AG20443 (cell line): ENCODE measurements around the gene EP300.
"Not testable (repeated sequence)": the region's sequence is repeated elsewhere in the genome, so short reads cannot be mapped to it uniquely, and the experiment has no call there.

Experiments used
- DNase-seq: peaks from one replicate; pipeline ENCODE4 v3.0.0; 2012; ENCODE audit warnings: low spot score, mixed read lengths

Gene EP300

GRCh38 chr22:41152902-41153301 lies 60.5 kb downstream of the EP300 start:
- DNase-seq: no peak

GRCh38 chr22:41157083-41157482 lies 64.7 kb downstream of the EP300 start:
- no peak for DNase-seq

- no peak for DNase-seq
Observed at GRCh38 chr22:41169157-41169556, 76.8 kb downstream of the EP300 start.

GRCh38 chr22:41171996-41172395 lies 79.6 kb downstream of the EP300 start:
- no peak for DNase-seq

- no peak for DNase-seq
Observed at GRCh38 chr22:41175546-41175945, 83.2 kb downstream of the EP300 start.

- no peak for DNase-seq
Observed at GRCh38 chr22:41177040-41177621, 84.7 kb downstream of the EP300 start.

- no peak for DNase-seq
Observed at GRCh38 chr22:41177622-41178424, 85.4 kb downstream of the EP300 start.

GRCh38 chr22:41178425-41178975 lies 86.1 kb downstream of the EP300 start:
- DNase-seq: no peak

- not testable (repeated sequence) for DNase-seq
Observed at GRCh38 chr22:41180362-41180761, 88.0 kb downstream of the EP300 start.

- DNase-seq: no peak
Observed at GRCh38 chr22:41180926-41181325, 88.5 kb downstream of the EP300 start.

- peak; percentile 58 for DNase-seq
Observed at GRCh38 chr22:41181349-41182241, 89.2 kb downstream of the EP300 start.

- DNase-seq: no peak
Observed at GRCh38 chr22:41184679-41185078, 92.3 kb downstream of the EP300 start.

- DNase-seq: no peak
Observed at GRCh38 chr22:41191467-41191866, 99.1 kb downstream of the EP300 start.

- DNase-seq: no peak
Observed at GRCh38 chr22:41193829-41194228, 101.4 kb downstream of the EP300 start.

- DNase-seq: peak; percentile 96
Observed at GRCh38 chr22:41197038-41197972, 104.9 kb downstream of the EP300 start.

- no peak for DNase-seq
Observed at GRCh38 chr22:41198027-41198580, 105.7 kb downstream of the EP300 start.

- DNase-seq: no peak
Observed at GRCh38 chr22:41201141-41201540, 108.7 kb downstream of the EP300 start.

- no peak for DNase-seq
Observed at GRCh38 chr22:41203118-41203517, 110.7 kb downstream of the EP300 start.

GRCh38 chr22:41204066-41204465 lies 111.7 kb downstream of the EP300 start:
- DNase-seq: no peak

GRCh38 chr22:41204992-41205900 lies 112.9 kb downstream of the EP300 start, which contains the start of gene L3MBTL2:
L3MBTL2 (plus strand) TSS chr22:41205312; CDS start chr22:41205363, 51 bp downstream.
- peak; percentile 99 for DNase-seq
